ENCODE data around the gene RIMS1. TPM values are rescaled to one million over a fixed set of nuclear protein-coding genes. Genes with fewer than 3 reads are reported as not detected.

RIMS1 gene
- total RNA-seq, 4 donors from 2014 or later: 0.54 to 5.0 TPM; not detected in 2

DNA sequence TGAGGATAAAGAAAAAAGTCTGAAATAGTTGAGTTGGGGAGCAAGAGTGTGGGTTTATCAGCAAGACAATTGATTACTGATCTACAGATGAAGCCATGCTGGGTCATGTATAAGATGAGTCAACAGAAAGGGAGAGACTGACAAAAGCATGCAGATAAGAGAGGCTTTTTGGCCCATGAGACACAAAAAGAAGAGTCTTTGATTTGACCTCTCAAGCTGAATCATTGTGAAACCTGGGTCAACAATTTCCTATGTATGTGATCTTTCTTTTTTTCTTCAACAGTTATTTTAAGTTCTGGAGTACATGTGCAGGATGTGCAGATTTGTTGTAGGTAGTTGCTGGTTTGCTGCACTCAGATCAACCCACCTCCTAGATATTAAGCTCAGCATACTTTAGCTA lies 15.9 kb downstream of the RIMS1 start:
- H3K9me3 ChIP-seq: no peaks in the 10 kb centered on the region
- no peaks in the 10 kb centered on the region for H3K36me3 ChIP-seq
- no peak for DNase-seq
- no peak overlapping the region for H3K4me3 ChIP-seq
- H3K4me1 ChIP-seq: no peaks in the 10 kb centered on the region
- H3K27me3 ChIP-seq: no peaks in the 10 kb centered on the region
- no peak for TF ChIP-seq POLR2A (IDR thresholded peaks at IDR 0.05)
- TF ChIP-seq, protein P1, sequence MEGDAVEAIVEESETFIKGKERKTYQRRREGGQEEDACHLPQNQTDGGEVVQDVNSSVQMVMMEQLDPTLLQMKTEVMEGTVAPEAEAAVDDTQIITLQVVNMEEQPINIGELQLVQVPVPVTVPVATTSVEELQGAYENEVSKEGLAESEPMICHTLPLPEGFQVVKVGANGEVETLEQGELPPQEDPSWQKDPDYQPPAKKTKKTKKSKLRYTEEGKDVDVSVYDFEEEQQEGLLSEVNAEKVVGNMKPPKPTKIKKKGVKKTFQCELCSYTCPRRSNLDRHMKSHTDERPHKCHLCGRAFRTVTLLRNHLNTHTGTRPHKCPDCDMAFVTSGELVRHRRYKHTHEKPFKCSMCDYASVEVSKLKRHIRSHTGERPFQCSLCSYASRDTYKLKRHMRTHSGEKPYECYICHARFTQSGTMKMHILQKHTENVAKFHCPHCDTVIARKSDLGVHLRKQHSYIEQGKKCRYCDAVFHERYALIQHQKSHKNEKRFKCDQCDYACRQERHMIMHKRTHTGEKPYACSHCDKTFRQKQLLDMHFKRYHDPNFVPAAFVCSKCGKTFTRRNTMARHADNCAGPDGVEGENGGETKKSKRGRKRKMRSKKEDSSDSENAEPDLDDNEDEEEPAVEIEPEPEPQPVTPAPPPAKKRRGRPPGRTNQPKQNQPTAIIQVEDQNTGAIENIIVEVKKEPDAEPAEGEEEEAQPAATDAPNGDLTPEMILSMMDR (IDR thresholded peaks at IDR 0.05): no peak
- no peak overlapping the region for H3K27ac ChIP-seq

DNA sequence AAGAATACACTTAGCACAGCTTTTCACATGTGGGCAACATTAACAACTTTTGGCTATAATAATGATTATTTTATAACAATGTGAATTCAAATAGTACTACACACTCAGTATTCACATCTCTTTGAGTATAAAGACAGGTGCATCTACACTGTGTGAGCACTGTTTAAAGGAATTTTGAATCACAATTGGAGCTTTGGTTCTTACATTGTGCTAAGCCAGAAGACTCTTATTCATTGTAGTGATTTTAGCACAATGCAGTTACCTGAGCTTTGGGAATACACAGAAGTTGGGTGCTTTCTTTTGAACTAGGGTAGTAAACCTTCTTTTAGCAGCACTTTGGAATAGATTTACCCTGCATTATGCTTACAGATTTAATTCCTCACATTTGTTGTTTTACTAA lies 20.5 kb downstream of the RIMS1 start:
- Histone ChIP-seq H3K27ac (no peak overlapping the region), H3K27me3 (no peaks in the 10 kb centered on the region), H3K4me3 (no peak overlapping the region), H3K4me1 (no peaks in the 10 kb centered on the region), H3K36me3 (no peaks in the 10 kb centered on the region), H3K9me3 (no peaks in the 10 kb centered on the region)
- TF ChIP-seq, protein P1 (IDR thresholded peaks at IDR 0.05): no peak
- no peak for TF ChIP-seq POLR2A (IDR thresholded peaks at IDR 0.05)
- no peak for DNase-seq

DNA sequence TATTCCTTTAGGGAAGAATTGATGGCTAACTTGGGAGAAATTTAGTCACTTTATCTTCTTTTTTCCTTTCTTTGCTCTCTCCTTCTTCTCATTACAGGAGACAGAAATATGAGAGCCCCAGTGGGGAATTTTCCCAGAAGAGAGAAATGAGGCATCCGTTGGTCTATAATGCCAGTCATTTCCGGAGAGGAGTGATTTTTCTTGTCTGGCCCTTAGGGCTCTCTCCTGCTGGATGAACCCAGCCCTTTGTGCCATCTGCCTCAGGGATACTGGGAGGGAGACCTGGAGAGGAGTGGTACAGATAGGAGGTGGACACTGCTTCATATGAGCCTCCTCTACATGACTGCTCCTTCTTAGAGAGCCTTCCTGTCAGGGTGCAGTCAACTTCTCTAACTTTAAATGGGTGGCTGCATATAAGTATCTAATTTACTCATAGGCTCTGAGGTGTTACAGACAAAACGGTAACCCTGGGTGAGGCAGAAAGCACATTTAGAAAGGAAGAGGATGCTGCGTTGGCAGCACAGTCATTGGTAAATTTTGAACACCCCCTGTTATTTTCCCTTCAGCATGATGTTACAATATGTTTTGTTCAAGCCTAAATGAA lies 21.9 kb downstream of the RIMS1 start:
- Histone ChIP-seq H3K27me3 (no peaks in the 10 kb centered on the region), H3K9me3 (no peaks in the 10 kb centered on the region), H3K4me3 (no peak overlapping the region), H3K4me1 (no peaks in the 10 kb centered on the region), H3K36me3 (no peaks in the 10 kb centered on the region), H3K27ac (no peak overlapping the region)
- TF ChIP-seq, protein P1 (IDR thresholded peaks at IDR 0.05): no peak
- DNase-seq: no peak

DNA sequence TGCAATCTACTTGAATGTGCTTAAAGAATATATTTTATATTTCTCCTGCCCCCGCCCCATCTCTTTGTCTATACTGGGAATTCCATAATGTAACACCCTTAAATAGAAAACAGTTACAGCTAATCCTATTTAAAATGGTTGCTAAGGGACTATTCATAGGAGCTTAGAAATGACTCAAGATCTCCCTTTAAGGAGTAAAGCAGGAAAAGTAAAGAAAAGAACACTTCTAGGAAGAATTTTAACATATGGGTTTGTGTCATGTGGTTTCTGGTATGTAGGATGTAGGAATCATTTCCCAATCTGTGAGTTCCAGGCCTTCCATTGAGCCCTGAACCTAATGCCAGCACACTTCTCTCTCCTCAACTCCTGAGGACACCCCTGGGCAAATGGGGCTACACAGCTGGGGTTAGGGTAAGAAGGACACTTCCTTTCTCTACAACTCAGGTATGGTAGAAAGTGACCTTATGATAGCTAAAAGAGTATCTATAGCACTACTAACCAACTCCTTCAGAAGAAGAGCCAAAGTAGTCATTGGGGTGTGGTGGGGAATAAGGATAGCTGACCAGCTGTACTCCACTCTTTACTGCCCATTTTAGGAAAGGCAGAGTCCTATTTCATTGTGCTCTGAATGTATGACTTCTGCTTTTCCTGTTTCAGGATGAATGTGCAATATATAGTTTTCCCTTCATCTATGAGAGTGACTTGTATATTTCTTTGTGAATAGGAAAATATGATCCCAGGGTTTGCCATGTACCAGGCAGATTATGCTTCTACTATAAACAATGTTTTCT lies 27.3 kb downstream of the RIMS1 start:
- Histone ChIP-seq H3K9me3 (no peaks in the 10 kb centered on the region), H3K27me3 (no peaks in the 10 kb centered on the region), H3K36me3 (no peaks in the 10 kb centered on the region), H3K4me1 (no peaks in the 10 kb centered on the region), H3K27ac (no peak overlapping the region), H3K4me3 (no peak overlapping the region)
- TF ChIP-seq, protein P1 (IDR thresholded peaks at IDR 0.05): no peak
- no peak for TF ChIP-seq POLR2A (IDR thresholded peaks at IDR 0.05)
- no peak for DNase-seq

DNA sequence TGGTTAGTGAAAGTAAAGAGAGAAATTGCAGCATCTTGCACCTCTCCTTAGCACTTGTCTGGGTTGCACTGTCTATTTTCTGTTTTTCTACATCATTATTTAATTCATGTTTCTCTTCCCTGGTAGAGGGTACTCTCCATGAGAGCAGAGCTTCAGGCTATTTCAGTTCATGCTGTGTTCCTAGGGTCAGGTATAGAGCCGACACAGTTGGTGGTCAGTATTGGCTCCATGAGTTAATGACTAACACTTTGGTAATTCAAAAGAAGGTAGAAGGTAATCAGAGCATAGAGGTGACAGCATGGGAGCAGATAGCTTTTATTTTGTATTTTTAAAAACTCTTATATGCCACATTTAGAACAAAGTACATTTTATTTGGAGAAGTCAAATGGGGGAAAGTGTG lies 42.7 kb downstream of the RIMS1 start:
- Histone ChIP-seq H3K27ac (no peak overlapping the region), H3K9me3 (no peaks in the 10 kb centered on the region), H3K27me3 (no peaks in the 10 kb centered on the region), H3K4me3 (no peak overlapping the region), H3K4me1 (no peaks in the 10 kb centered on the region), H3K36me3 (no peaks in the 10 kb centered on the region)
- TF ChIP-seq POLR2A (IDR thresholded peaks at IDR 0.05): no peak
- TF ChIP-seq, protein P1 (IDR thresholded peaks at IDR 0.05): no peak
- no peak for DNase-seq
